Pancreas (tissue), 10 donors: ENCODE measurements around the gene ARSG. TPM values are rescaled to one million over a fixed set of nuclear protein-coding genes. Genes with fewer than 3 reads are reported as not detected.
"Not testable (repeated sequence)": the region's sequence is repeated elsewhere in the genome, so short reads cannot be mapped to it uniquely, and the experiment has no call there.

Experiments used
- ATAC-seq, 4 donors: fragments of 200-7000 bp; cut with Tn5 transposase; one replicate each; pipeline versions ENCODE4 v1.8.0 to v1.9.1; 2020; ENCODE audit warnings: mild to moderate bottlenecking in 4 of 4, moderate library complexity in 4 of 4
- DNase-seq, 6 donors: peaks; one replicate each; pipeline ENCODE4 v3.0.0-alpha.2; 2020
- FAIRE-seq: peaks from 2 replicates; lab custom pipeline; 2012; peaks lifted over from hg19 to GRCh38; lab: Jason Lieb, UNC
- H3K27ac ChIP-seq, 4 donors: fragments of 200-600 bp; sonication (generic); 1 replicate in 3 of 4; 2 replicates in 1 of 4; pipeline versions ENCODE4 v1.5.0 to v1.8.0; 2020
- H3K27me3 ChIP-seq, 4 donors: fragments of 200-600 bp; one replicate each; pipeline ENCODE4 v1.8.0; 2021
- H3K36me3 ChIP-seq, 3 donors: fragments of 200-600 bp; sonication (generic) in 1 of 3; one replicate each; pipeline versions ENCODE4 v1.5.0 to v1.8.0; 2020 to 2021
- H3K4me1 ChIP-seq, 3 donors: fragments of 200-600 bp; one replicate each; pipeline ENCODE4 v1.8.0; 2021
- H3K4me3 ChIP-seq, 4 donors: fragments of 200-600 bp; sonication (generic) in 2 of 4; one replicate each; pipeline versions ENCODE4 v1.5.0 to v1.8.0; 2020 to 2021
- H3K9me3 ChIP-seq, 4 donors: fragments of 200-600 bp; one replicate each; pipeline ENCODE4 v1.8.0; 2021
- WGBS, 2 donors: extraction: QIAGEN DNeasy Blood & Tissue Kit; methylation state at CpG; one replicate each; pipeline ENCODE4 v1.1.7; 2013; 5-methylcytosine and 5-hydroxymethylcytosine counted together
- intact Hi-C, 3 donors: fragments of 100-400 bp; cut with DNase I; formaldehyde crosslinking; loops; one replicate each; pipeline versions ENCODE4 v1.11.1 to v1.14.2; 2022
- polyA plus RNA-seq, 2 donors: library from polyadenylated mRNA; stranded (reverse); fragments of 200-250 nt; gene quantifications; one replicate each; pipeline ENCODE4 v1.2.3, GENCODE V29; 2013
- total RNA-seq, 6 donors: library from RNA; stranded (reverse); fragmentation: NEBNext Ultra II Directional in 4 of 6; extraction: Animal tissue kit (Norgen Biotek cat#: 25700) in 4 of 6; gene quantifications; one replicate each; pipeline versions ENCODE4 v1.2.1 to v1.2.4, GENCODE V29; 2021 to 2023
- TF ChIP-seq, protein P1 (sequence below), 4 donors: fragments of 200-600 bp; sonication (generic) in 3 of 4; IDR thresholded peaks; one replicate each; pipeline versions ENCODE4 v1.5.0 to v1.8.0; 2021; ENCODE audit warnings: antibody characterized with exemption in 4 of 4
- donor health status: healthy with polysubstance abuse.
- donor health status: DM: no; HTN: no; CAD: no; lungs with moderate emphysema.
- donor health status: DM: no; HTN: no; CAD: no.
- donor health status: control.
- donor health status: control.
- donor health status: Bipolar disorder and iron deficiency.
- donor health status: DM: yes; HTN: yes; CAD: no.
- donor health status: DM: no; HTN: no; CAD: no.
- donor health status: DM: no; HTN: no; CAD: no.
- donor health status: DM: yes; HTN: yes; CAD: no.

The ARSG gene
- total and polyA plus RNA-seq, 8 donors, result 0.46 to 2.5 (median 1.4) TPM

DNA sequence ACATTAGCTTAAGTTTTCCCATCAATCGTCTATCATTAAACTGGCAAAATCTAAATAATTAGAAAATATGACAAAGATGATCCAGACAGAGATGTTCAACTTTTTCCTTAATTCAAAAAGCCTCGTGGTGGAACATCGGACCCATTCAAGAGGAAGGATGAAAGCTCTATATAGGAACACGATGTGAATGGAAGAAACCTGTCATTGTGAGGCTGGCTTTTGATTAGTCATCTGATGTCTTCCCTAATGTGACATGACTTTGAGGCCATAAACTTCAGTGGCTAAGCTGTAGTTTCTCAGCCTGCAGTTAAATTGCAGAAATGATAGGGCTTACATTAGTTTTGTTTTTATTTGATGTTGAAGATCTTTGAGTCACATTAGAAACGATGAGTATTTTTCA is 42.4 kb upstream of the ARSG start:
- Histone ChIP-seq H3K36me3 (peaks cover 0 to 12% (median 0%) of the 10 kb centered on the region in 3 donors), H3K4me3 (peak overlapping the region in 1 of 4 donors; percentile 86), H3K27ac (no peak overlapping the region), H3K4me1 (peaks cover 0 to 8% (median 0%) of the 10 kb centered on the region in 3 donors), H3K27me3 (no peaks in the 10 kb centered on the region), H3K9me3 (no peaks in the 10 kb centered on the region)
- ATAC-seq (no peak), DNase-seq (no peak), FAIRE-seq (no peak)
- TF ChIP-seq, protein P1, sequence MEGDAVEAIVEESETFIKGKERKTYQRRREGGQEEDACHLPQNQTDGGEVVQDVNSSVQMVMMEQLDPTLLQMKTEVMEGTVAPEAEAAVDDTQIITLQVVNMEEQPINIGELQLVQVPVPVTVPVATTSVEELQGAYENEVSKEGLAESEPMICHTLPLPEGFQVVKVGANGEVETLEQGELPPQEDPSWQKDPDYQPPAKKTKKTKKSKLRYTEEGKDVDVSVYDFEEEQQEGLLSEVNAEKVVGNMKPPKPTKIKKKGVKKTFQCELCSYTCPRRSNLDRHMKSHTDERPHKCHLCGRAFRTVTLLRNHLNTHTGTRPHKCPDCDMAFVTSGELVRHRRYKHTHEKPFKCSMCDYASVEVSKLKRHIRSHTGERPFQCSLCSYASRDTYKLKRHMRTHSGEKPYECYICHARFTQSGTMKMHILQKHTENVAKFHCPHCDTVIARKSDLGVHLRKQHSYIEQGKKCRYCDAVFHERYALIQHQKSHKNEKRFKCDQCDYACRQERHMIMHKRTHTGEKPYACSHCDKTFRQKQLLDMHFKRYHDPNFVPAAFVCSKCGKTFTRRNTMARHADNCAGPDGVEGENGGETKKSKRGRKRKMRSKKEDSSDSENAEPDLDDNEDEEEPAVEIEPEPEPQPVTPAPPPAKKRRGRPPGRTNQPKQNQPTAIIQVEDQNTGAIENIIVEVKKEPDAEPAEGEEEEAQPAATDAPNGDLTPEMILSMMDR (IDR thresholded peaks at IDR 0.05), result no peak
- intact Hi-C loops, result no loop called here
- WGBS, 2 donors, result 68 to 80% methylated on average over 5 of the region's 5 CpGs

DNA sequence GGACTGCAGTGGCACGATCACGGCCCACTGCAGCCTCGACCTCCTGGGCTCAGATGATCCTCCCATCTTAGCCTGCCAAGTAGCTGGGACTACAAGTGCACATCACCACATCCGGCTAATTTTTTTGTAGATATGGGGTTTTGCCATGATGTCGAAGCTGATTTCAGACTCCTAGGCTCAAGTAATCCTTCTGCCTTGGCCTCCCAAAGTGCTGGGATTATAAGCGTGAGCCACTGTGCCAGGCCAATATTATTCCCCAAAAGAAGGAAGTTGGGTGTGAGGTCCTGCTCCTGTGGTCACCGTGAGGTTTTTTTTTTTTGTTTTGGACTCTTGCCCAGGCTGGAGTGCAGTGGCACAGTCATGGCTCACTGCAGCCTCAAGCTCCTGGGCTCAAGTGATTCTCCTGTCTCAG is 41.9 kb upstream of the ARSG start:
- Histone ChIP-seq H3K27me3 (no peaks in the 10 kb centered on the region), H3K36me3 (peaks cover 0 to 15% (median 0%) of the 10 kb centered on the region in 3 donors), H3K27ac (no peak overlapping the region), H3K4me3 (no peak overlapping the region), H3K9me3 (no peaks in the 10 kb centered on the region), H3K4me1 (peaks cover 0 to 8% (median 0%) of the 10 kb centered on the region in 3 donors)
- ATAC-seq (no peak), FAIRE-seq (no peak), DNase-seq (no peak)
- WGBS, 2 donors, result 74 to 78% methylated on average over 7 of the region's 7 CpGs
- TF ChIP-seq, protein P1 (IDR thresholded peaks at IDR 0.05), result no peak
- intact Hi-C loops, result no loop called here

DNA sequence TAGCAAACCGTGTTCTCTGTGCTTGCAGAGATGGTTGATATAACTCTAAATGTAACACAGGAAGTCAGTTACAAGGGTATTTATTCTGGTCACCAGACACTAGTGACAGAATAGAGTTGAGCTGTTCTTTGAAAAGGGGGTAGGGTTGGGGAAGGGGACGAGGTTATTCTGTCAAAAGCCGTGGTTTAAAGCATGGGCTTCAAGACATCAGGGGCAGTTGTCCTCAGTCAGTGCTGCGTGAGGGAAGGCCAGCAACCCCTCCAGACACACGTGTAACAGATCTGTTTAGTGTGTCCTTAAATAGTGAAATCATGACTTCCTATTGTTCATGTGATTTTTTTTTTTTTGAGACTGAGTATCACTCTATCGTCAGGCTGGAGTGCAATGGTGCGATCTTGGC is 37.9 kb upstream of the ARSG start:
- DNase-seq, H3K9me3 ChIP-seq, FAIRE-seq, H3K4me1 ChIP-seq, H3K27ac ChIP-seq, intact Hi-C loops, H3K4me3 ChIP-seq, H3K27me3 ChIP-seq, ATAC-seq: not testable (repeated sequence)
- H3K36me3 ChIP-seq, result peaks cover 0 to 16% (median 0%) of the 10 kb centered on the region in 3 donors
- WGBS, 2 donors, result 88 to 92% methylated on average over 7 of the region's 7 CpGs

DNA sequence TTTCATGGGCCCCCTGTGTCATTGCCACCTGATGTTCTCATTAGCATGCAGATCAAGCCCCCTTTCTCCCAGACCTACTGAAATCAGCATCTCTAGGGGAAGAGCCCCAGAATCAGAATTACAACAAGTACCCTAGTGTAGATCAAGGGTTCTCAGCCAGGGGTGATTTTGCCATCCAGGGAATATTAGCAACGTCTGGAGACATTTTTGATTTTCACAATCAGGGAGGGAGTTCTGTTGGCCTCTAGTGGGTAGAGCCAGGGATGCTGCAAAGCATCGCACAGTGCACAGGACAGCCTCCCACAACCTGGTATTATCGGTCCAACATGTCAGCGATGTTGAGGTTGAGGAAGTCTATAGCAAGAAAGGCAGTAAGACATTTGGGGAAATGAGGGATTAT is 36.1 kb upstream of the ARSG start:
- Histone ChIP-seq H3K4me3 (no peak overlapping the region), H3K27me3 (no peaks in the 10 kb centered on the region), H3K9me3 (no peaks in the 10 kb centered on the region), H3K27ac (no peak overlapping the region), H3K4me1 (peaks cover 0 to 3% (median 0%) of the 10 kb centered on the region in 3 donors), H3K36me3 (peaks cover 0 to 16% (median 0%) of the 10 kb centered on the region in 3 donors)
- FAIRE-seq (no peak), ATAC-seq (no peak), DNase-seq (no peak)
- 81 to 85% methylated on average over 4 of the region's 4 CpGs for WGBS, 2 donors
- intact Hi-C loops, result no loop called here
- TF ChIP-seq, protein P1 (IDR thresholded peaks at IDR 0.05), result no peak

DNA sequence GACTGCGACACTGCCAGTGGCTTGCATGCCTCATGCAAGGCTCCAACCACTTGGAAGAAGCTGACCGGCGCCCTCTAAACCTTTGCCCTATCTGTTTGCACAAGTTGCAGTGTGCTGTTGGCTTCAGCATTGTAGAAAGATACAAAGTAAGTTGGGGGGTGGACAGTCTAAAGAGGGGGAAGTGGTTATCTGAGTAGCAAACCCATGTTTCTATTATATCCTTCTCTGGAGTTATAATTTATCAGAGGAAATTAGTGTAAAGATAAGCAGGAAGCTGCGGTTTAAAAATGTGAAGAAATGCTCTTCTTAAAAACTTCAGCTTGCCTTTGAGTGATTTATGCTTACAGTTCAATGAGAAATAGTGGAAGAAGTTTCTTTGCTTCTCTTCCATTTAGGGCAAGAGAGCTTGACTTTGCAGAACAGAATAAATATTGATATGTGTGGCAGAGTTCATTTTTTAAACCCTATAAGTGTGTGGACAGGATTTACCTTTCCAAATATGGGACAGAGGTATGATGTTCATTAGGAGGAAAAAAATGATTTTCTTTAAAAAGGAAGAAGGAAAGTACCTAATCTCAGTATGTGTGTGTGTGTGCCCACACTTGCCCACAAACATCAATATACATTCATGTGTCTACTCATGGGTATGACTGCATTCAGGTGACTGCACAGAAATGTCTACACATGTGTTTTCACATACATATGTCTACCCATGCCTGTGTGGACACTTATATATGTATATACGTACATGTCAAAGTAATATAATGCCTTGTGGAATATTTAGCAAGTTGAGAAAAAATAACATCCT is 35.4 kb upstream of the ARSG start:
- no peak overlapping the region for H3K4me3 ChIP-seq
- ATAC-seq, result no peak
- peaks cover 0 to 9% (median 0%) of the 10 kb centered on the region in 3 donors for H3K36me3 ChIP-seq
- H3K4me1 ChIP-seq, result peaks cover 0 to 3% (median 0%) of the 10 kb centered on the region in 3 donors
- 71 to 77% methylated on average over 5 of the region's 5 CpGs for WGBS, 2 donors
- intact Hi-C loops, result no loop called here
- no peak for DNase-seq
- TF ChIP-seq, protein P1 (IDR thresholded peaks at IDR 0.05), result no peak
- FAIRE-seq, result no peak
- H3K27ac ChIP-seq, result no peak overlapping the region
- no peaks in the 10 kb centered on the region for H3K9me3 ChIP-seq
- H3K27me3 ChIP-seq, result no peaks in the 10 kb centered on the region

DNA sequence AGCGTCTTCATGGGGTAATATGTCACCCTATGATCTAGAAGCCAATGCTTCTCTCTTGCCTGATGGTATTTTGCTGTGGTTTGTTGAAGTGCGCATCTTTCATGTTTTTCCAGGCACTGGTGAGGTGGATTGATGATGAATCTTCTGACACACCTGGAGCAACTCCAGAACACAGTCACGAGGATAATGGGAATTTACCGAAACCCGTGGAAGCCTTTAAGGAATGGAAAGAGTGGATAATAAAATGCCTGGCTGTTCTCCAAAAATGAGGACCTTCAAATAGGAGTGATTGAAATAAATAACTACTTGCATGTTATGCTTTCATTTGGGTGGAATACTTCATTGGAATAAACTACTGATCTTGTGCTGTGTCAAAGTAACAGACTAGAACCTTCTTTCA is 34.6 kb upstream of the ARSG start:
- WGBS, 2 donors, result 77 to 78% methylated on average over 5 of the region's 5 CpGs
- H3K4me3 ChIP-seq, DNase-seq, H3K9me3 ChIP-seq, H3K4me1 ChIP-seq, H3K36me3 ChIP-seq, intact Hi-C loops, H3K27me3 ChIP-seq, FAIRE-seq, H3K27ac ChIP-seq, ATAC-seq: not testable (repeated sequence)
